Astrocyte (in vitro differentiated cells and primary cell): ENCODE measurements around the gene TENM4. TPM values are rescaled to one million over a fixed set of nuclear protein-coding genes. Genes with fewer than 3 reads are reported as not detected.

Source experiments
- DNase-seq: peaks from one replicate; pipeline ENCODE4 v3.0.0-alpha.2; 2010; ENCODE audit warnings: low read depth
- FAIRE-seq: peaks from 2 replicates; lab custom pipeline; 2011; peaks lifted over from hg19 to GRCh38; lab: Jason Lieb, UNC
- H2AFZ ChIP-seq: 2 replicates; pipeline ENCODE4 v1.6.0; 2012; ENCODE audit warnings: low read depth, low read length, inconsistent platforms
- H3K27ac ChIP-seq: 2 replicates; pipeline ENCODE4 v1.5.1; 2011; ENCODE audit warnings: low read depth, low read length, inconsistent platforms
- H3K27me3 ChIP-seq: 2 replicates; pipeline ENCODE4 v1.6.0; 2011; ENCODE audit warnings: low read length, inconsistent platforms; ENCODE audit not compliant: insufficient read depth
- H3K36me3 ChIP-seq: 2 replicates; pipeline ENCODE4 v1.5.1; 2011; ENCODE audit warnings: low read length, inconsistent platforms; ENCODE audit not compliant: insufficient read depth
- H3K4me1 ChIP-seq: 2 replicates; pipeline ENCODE4 v1.5.1; 2011; ENCODE audit warnings: low read length, inconsistent platforms; ENCODE audit not compliant: insufficient read depth
- H3K4me2 ChIP-seq: 2 replicates; pipeline ENCODE4 v1.6.0; 2012; ENCODE audit warnings: low read length, inconsistent platforms
- H3K4me3 ChIP-seq: 2 replicates; pipeline ENCODE4 v1.5.1; 2011; ENCODE audit warnings: low read depth, mild to moderate bottlenecking, low read length, inconsistent platforms; ENCODE audit not compliant: insufficient read depth
- H3K79me2 ChIP-seq: 2 replicates; pipeline ENCODE4 v1.6.0; 2012; ENCODE audit warnings: mild to moderate bottlenecking, low read length, inconsistent platforms; ENCODE audit not compliant: insufficient read depth
- H3K9ac ChIP-seq: 2 replicates; pipeline ENCODE4 v1.6.0; 2012; ENCODE audit warnings: mild to moderate bottlenecking, low read length, inconsistent platforms
- H3K9me3 ChIP-seq: 2 replicates; pipeline ENCODE4 v1.5.1; 2012; ENCODE audit warnings: low read depth, mild to moderate bottlenecking, low read length, inconsistent platforms; ENCODE audit not compliant: insufficient read depth
- H4K20me1 ChIP-seq: 2 replicates; pipeline ENCODE4 v1.6.0; 2012; ENCODE audit warnings: low read length, inconsistent platforms; ENCODE audit not compliant: insufficient read depth
- H3K27ac Mint-ChIP-seq: one replicate; pipeline ENCODE4 v1.8.0; 2021; ENCODE audit warnings: mild to moderate bottlenecking, mixed read lengths; ENCODE audit not compliant: unreplicated experiment
- H3K27me3 Mint-ChIP-seq: one replicate; pipeline ENCODE4 v1.8.0; 2021; ENCODE audit warnings: low read depth, mixed read lengths; ENCODE audit not compliant: unreplicated experiment
- H3K36me3 Mint-ChIP-seq: one replicate; pipeline ENCODE4 v1.8.0; 2021; ENCODE audit warnings: low read depth, mixed read lengths; ENCODE audit not compliant: unreplicated experiment
- H3K4me1 Mint-ChIP-seq: one replicate; pipeline ENCODE4 v1.8.0; 2021; ENCODE audit warnings: low read depth, mixed read lengths; ENCODE audit not compliant: unreplicated experiment
- H3K4me3 Mint-ChIP-seq: one replicate; pipeline ENCODE4 v1.8.0; 2021; ENCODE audit warnings: mild to moderate bottlenecking, moderate library complexity, mixed read lengths; ENCODE audit not compliant: unreplicated experiment
- H3K9me3 Mint-ChIP-seq: one replicate; pipeline ENCODE4 v1.8.0; 2021; ENCODE audit warnings: mild to moderate bottlenecking, mixed read lengths; ENCODE audit not compliant: unreplicated experiment
- EZH2 ChIP-seq: IDR thresholded peaks from 2 replicates; pipeline ENCODE4 v1.6.1; 2012; ENCODE audit warnings: mild to moderate bottlenecking, low read length, inconsistent platforms; ENCODE audit not compliant: insufficient read depth
- total RNA-seq: library from RNA; stranded (reverse); gene quantifications from 2 replicates; pipeline ENCODE4 v1.2.1, GENCODE V29; 2021
- TF ChIP-seq, protein P1 (sequence below): IDR thresholded peaks from 2 replicates; pipeline ENCODE4 v1.5.1; 2011; ENCODE audit warnings: low read depth, mild to moderate bottlenecking, inconsistent platforms, low read length, moderate library complexity; ENCODE audit not compliant: insufficient read depth

The TENM4 gene
- total RNA-seq, 1 donor from 2014 or later = 7.5 TPM

DNA sequence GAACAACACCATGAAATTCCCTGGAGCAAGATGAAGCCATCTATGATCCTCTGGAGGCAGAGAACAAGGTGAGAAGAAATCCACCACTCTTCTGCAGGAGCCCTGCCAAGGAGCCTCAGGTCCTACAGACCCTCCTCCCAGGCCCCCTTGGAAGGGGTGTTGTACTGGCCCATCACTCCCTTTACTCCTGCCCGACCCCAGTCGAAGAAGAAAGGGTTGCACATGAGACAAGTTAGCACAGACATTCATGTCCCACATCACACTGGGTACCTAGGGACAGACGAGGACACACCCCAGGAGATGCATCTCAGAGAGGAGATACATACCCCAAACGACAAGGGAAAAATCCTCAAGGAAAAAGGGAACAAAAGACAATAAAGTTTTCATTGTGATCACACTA is 783.4 kb downstream of the TENM4 start:
- H3K4me1 Mint-ChIP-seq = no peaks in the 10 kb centered on the region
- H3K9me3 ChIP-seq = no peaks in the 10 kb centered on the region

DNA sequence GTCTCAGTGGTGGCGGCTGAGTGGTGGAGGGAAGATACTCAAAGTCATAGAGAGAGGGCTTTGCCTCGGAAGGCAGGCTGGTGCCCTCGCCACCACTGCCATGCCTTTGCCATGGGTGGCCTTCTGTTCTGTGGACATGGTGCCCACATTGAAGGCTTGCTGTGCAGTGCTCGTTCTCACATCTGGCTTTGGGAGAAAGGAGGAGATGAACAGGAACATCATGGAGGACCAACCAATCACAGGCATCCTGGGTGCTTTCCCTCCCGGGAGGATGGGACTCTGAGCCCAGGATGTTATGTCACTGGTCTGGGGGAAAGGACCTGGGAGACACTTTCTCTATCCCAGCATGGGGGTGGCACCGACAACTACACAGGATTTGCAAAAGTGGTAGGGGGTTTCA is 783.8 kb downstream of the TENM4 start:
- Histone ChIP-seq H3K79me2 (no peaks in the 10 kb centered on the region), H3K9me3 (no peaks in the 10 kb centered on the region), H3K9ac (no peak overlapping the region), H3K36me3 (no peaks in the 10 kb centered on the region), H3K27me3 (no peaks in the 10 kb centered on the region), H2AFZ (no peak overlapping the region), H4K20me1 (no peaks in the 10 kb centered on the region), H3K27ac (no peak overlapping the region), H3K4me1 (peaks cover 3% of the 10 kb centered on the region), H3K4me2 (no peak overlapping the region), H3K4me3 (no peak overlapping the region)
- Mint-ChIP-seq H3K4me3 (no peak overlapping the region), H3K9me3 (peaks cover 2% of the 10 kb centered on the region), H3K36me3 (peaks cover 2% of the 10 kb centered on the region), H3K27me3 (peaks cover 13% of the 10 kb centered on the region), H3K4me1 (no peaks in the 10 kb centered on the region), H3K27ac (no peak overlapping the region)
- DNase-seq (no peak), FAIRE-seq (no peak)
- TF ChIP-seq, protein P1, sequence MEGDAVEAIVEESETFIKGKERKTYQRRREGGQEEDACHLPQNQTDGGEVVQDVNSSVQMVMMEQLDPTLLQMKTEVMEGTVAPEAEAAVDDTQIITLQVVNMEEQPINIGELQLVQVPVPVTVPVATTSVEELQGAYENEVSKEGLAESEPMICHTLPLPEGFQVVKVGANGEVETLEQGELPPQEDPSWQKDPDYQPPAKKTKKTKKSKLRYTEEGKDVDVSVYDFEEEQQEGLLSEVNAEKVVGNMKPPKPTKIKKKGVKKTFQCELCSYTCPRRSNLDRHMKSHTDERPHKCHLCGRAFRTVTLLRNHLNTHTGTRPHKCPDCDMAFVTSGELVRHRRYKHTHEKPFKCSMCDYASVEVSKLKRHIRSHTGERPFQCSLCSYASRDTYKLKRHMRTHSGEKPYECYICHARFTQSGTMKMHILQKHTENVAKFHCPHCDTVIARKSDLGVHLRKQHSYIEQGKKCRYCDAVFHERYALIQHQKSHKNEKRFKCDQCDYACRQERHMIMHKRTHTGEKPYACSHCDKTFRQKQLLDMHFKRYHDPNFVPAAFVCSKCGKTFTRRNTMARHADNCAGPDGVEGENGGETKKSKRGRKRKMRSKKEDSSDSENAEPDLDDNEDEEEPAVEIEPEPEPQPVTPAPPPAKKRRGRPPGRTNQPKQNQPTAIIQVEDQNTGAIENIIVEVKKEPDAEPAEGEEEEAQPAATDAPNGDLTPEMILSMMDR = no peak
- TF ChIP-seq EZH2 = no peak

More for the DNA sequence above, 783.4 kb downstream of the TENM4 start:
- no peak overlapping the region for H3K4me3 Mint-ChIP-seq
- Histone ChIP-seq H3K9ac (no peak overlapping the region), H3K4me3 (no peak overlapping the region), H2AFZ (no peak overlapping the region), H3K36me3 (no peaks in the 10 kb centered on the region), H4K20me1 (no peaks in the 10 kb centered on the region), H3K4me2 (no peak overlapping the region), H3K79me2 (no peaks in the 10 kb centered on the region), H3K4me1 (peaks cover 3% of the 10 kb centered on the region), H3K27ac (no peak overlapping the region), H3K27me3 (no peaks in the 10 kb centered on the region)
- DNase-seq (no peak), FAIRE-seq (no peak)
- H3K27me3 Mint-ChIP-seq = peaks cover 13% of the 10 kb centered on the region
- no peak for TF ChIP-seq EZH2
- TF ChIP-seq, protein P1 = no peak
- H3K36me3 Mint-ChIP-seq = peaks cover 2% of the 10 kb centered on the region
- no peak overlapping the region for H3K27ac Mint-ChIP-seq
- H3K9me3 Mint-ChIP-seq = peaks cover 2% of the 10 kb centered on the region

DNA sequence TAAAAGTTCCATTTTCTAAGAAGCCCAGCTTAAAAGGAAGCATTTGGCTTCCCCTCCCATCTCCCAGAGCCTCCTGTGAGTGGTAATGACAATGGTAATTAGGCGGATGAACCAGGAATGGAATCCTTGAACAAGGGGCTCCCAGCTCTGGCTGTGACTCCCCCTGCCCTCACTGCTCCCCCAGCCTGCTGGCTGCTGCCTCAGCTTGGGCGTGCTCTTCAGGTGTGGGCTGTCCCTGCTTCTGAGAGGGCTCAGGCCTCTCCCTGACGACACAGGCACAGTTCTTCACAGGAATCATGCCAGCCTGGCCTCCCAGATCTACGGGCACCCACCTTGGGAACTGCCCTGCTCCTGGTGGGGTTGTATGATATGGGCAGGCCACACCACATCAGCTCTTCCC is 784.5 kb downstream of the TENM4 start:
- TF ChIP-seq EZH2 = no peak
- TF ChIP-seq, protein P1 = no peak
- DNase-seq (no peak), FAIRE-seq (no peak)
- Mint-ChIP-seq H3K36me3 (peaks cover 2% of the 10 kb centered on the region), H3K27me3 (peaks cover 13% of the 10 kb centered on the region), H3K9me3 (peaks cover 2% of the 10 kb centered on the region), H3K4me3 (no peak overlapping the region), H3K4me1 (no peaks in the 10 kb centered on the region), H3K27ac (no peak overlapping the region)
- no peak overlapping the region for H2AFZ ChIP-seq
- H4K20me1 ChIP-seq = no peaks in the 10 kb centered on the region
- no peak overlapping the region for H3K4me3 ChIP-seq
- no peak overlapping the region for H3K4me2 ChIP-seq
- H3K9me3 ChIP-seq = no peaks in the 10 kb centered on the region
- H3K4me1 ChIP-seq = peaks cover 3% of the 10 kb centered on the region
- no peaks in the 10 kb centered on the region for H3K27me3 ChIP-seq
- H3K36me3 ChIP-seq = no peaks in the 10 kb centered on the region
- no peak overlapping the region for H3K9ac ChIP-seq
- no peak overlapping the region for H3K27ac ChIP-seq
- H3K79me2 ChIP-seq = no peaks in the 10 kb centered on the region
